OCI-M2 (cell line): ENCODE results near the gene GRIA1.

Experiments used
- DNase-seq: peaks from one replicate; lab custom pipeline; 2025; ENCODE audit not compliant: unreplicated experiment; lab: John Stamatoyannopoulos, UW

The GRIA1 gene

DNA sequence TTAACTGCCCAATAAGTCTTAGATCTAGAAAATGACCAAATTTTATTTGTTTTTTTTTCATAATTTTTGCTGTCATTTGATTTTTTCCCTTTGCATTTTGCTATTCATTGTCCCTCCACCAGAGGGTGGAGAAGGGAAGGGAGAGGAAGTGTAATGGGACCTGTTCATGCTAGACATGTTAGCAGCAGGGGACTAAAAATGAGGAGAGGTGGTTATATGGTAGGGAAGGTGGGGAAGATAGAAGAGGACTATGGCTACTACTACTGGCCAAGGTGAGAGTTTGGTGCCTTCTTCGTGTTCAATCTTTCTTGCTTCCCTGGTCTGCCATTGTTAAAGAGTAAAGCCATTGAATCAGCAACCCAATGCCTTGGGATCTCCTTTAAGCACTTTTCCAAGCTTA, 6.4 kb downstream of the GRIA1 start:
- no peak for DNase-seq

GRCh38 chr5:153498516-153498915, 8.0 kb downstream of the GRIA1 start:
- DNase-seq: no peak

- DNase-seq: no peak
Observed at GRCh38 chr5:153500178-153500577, 9.7 kb downstream of the GRIA1 start.

DNA sequence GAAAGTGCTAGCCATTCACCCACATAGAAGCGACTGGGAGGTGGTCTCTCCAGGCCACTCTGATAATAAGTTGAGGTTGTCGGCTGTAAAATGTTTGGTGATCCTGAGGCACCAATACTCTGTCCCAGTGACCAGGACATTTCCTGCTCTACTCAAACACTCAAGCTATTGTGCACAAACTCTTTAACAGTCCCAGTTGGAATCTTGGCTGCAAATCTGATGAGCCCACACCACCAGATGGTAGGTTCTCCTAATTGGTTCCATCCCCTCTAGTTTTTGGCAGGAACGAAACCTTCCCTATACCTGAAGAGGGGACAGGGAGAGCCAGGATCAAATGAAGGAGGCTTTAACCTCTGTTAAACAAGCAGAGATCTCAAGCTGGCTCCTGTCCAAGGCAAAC, 14.3 kb downstream of the GRIA1 start:
- DNase-seq: no peak

- no peak for DNase-seq
Observed at GRCh38 chr5:153508700-153509099, 18.2 kb downstream of the GRIA1 start.

DNA sequence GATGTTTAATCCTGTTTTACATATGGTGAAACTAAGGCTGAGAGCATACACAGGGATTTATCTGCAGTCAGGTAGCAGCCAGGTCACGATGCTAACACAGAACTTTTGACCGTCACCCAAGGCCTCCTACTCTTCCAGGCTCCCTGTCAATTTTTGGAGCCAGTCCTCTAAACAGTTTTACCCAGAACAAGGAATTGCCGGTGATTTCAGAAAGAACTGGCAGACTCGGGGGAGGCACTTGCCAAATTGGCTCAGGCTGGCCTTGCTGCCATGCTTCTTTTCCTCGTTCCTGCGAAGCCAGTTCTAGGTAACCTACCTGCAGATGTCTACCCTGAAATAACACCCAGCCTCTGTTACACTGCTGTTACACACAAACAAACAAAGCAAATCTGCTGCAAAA, 21.2 kb downstream of the GRIA1 start:
- no peak for DNase-seq

GRCh38 chr5:153513156-153513555, 22.7 kb downstream of the GRIA1 start:
- DNase-seq: no peak

DNA sequence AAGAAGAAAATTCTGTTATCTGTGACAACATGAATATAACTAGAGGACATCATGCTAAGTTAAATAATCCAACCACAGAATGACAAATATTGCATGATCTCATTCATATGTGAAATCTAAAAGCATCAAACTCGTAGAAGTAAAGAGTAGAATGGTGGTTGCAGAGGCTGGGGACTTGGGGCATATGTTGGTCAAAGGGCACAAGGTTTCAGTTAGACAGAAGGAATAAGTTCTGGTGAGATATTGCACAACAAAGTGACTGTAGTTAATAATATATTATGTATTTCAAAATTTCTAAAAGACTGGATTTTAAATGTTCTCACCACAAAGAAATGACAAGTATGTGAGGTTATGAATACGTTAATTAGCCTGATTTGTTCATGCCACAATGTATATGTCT, 24.8 kb downstream of the GRIA1 start:
- DNase-seq: no peak

- DNase-seq: no peak
Observed at GRCh38 chr5:153516504-153517240, 26.2 kb downstream of the GRIA1 start.

- no peak for DNase-seq
Observed at GRCh38 chr5:153517241-153517611, 26.8 kb downstream of the GRIA1 start.

- DNase-seq: no peak
Observed at GRCh38 chr5:153520137-153520536, 29.7 kb downstream of the GRIA1 start.

DNA sequence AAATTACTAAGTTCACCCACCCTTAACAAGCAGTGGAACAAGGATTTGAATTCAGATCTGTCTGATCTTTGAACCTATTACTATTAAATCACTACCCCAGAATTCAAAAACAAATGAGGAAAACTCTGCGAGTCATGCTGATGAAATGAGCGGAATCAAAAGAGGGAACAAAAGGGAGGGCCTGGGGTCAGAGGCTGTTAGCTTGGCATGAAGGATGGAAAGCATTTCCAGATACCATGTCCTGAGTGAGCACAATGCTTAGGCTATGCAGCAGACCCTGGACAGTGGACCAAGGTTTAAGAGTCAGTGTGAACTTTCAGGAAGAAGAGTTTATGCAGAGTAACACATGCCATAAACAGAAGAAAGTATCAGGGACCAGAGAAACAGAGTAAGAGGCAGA, 30.5 kb downstream of the GRIA1 start:
- no peak for DNase-seq

GRCh38 chr5:153523211-153523610, 32.7 kb downstream of the GRIA1 start:
- DNase-seq: no peak

DNA sequence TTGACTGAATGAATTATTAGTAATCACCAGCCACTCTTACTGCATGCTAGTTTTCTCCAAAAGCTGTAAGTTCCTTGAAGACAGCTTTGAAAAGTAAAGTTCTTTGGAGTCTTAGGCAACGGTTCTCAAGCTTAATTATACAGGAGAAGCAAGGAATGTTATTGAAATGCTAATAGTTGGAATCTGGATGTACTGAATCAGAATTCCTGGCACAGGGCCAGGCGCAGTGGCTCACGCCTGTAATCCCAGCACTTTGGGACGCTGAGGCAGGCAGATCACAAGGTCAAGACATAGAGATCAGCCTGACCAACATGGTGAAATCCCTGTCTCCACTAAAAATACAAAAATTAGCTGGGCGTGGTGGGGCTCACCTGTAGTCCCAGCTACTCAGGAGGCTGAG, 33.4 kb downstream of the GRIA1 start:
- no peak for DNase-seq

DNA sequence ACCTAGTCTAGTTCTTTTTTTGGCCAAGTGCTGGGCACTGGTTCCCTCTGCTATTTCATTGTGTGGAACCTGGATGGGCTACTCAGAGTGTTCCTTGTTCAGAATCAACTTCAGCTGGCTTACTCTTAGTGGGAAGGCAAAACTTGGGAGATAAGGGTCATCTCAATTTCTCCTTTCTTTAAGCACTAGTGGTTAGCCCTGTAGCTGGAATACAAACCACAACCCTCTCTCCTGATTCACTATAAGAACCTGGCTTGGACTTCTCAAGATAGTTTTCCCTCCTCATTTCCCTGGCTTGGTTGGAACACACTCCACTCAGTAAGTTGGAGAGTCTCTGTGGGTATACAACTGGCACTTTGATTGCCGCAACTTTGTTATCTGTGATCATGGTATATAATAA, 35.1 kb downstream of the GRIA1 start:
- DNase-seq: no peak

- no peak for DNase-seq
Observed at GRCh38 chr5:153530357-153531143, 40.1 kb downstream of the GRIA1 start.

DNA sequence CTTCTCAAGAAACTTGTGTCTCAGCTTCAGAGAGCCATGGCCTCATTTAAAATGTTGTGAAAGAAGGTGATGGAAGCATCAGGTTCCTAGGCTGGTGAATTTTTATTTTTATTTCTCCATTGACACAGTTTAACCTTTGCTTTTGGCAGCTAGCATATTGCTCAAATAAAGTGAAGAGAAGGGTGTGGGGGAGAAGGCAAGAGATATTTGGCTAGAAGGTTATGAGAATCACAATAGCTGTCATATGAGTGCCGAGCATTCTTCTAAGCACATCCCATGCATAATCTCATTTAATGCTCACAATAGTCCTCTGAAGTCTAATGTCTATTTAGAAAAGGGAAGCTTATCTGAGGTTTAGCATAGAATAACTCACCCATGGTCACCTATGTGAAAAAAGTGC, 43.1 kb downstream of the GRIA1 start:
- no peak for DNase-seq

GRCh38 chr5:153534102-153534501, 43.6 kb downstream of the GRIA1 start:
- no peak for DNase-seq

DNA sequence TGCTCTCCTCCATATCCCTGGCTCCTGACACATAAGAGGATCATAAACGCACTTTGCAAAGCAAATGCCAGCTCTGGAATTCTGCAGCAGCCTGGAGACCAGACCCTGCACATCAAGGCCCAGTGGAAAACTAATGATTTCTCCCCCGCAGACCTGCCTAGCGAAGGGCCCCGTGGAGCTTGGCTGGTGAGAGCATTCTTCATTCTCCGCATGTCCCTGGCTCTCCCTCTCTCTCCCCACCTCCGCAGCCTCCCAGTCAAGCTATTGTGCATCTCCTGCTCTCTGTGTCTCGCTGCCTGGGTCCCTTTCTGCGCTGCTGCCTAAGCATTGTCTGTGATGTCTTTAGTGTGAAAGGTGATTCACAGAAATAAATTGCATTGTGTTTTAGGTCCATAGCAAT, 46.7 kb downstream of the GRIA1 start:
- no peak for DNase-seq

- DNase-seq: no peak
Observed at GRCh38 chr5:153539983-153540382, 49.5 kb downstream of the GRIA1 start.

GRCh38 chr5:153542536-153542935, 52.1 kb downstream of the GRIA1 start:
- no peak for DNase-seq

- DNase-seq: no peak
Observed at GRCh38 chr5:153543288-153543687, 52.8 kb downstream of the GRIA1 start.
